DND-41 (cell line): ENCODE results near the gene WRNIP1.

ENCODE experiments used
- ATAC-seq: fragments of 200-7000 bp; cut with Tn5 transposase; 3 replicates; pipeline ENCODE4 v1.9.1; 2021; ENCODE audit warnings: low read depth; ENCODE audit not compliant: insufficient read depth
- DNase-seq: peaks from one replicate; pipeline ENCODE4 v3.0.0-alpha.2; 2020
- H2AFZ ChIP-seq: 2 replicates; pipeline ENCODE4 v1.6.0; 2012; ENCODE audit warnings: low read depth, low read length
- H3K27ac ChIP-seq: 2 replicates; pipeline ENCODE4 v1.5.1; 2012; ENCODE audit warnings: low read length, inconsistent platforms
- H3K27me3 ChIP-seq: fragments of 200-600 bp; sonication (generic); 2 replicates; pipeline ENCODE4 v1.6.0; 2012; ENCODE audit warnings: low read length, mild to moderate bottlenecking, inconsistent platforms; ENCODE audit not compliant: insufficient read depth, poor library complexity
- H3K36me3 ChIP-seq: 2 replicates; pipeline ENCODE4 v1.5.1; 2012; ENCODE audit warnings: low read length, inconsistent platforms; ENCODE audit not compliant: insufficient read depth
- H3K4me1 ChIP-seq: 2 replicates; pipeline ENCODE4 v1.5.1; 2012; ENCODE audit warnings: mild to moderate bottlenecking, low read length; ENCODE audit not compliant: insufficient read depth
- H3K4me2 ChIP-seq: 2 replicates; pipeline ENCODE4 v1.6.0; 2012; ENCODE audit warnings: mild to moderate bottlenecking, moderate library complexity, low read length, inconsistent platforms; ENCODE audit not compliant: insufficient read depth
- H3K4me3 ChIP-seq, 2 experiments: fragments of 200-600 bp in 1 of 2; shearing (Covaris generic) in 1 of 2; 2 replicates each; pipeline ENCODE4 v1.5.1; 2012 to 2016; ENCODE audit warnings: inconsistent platforms in 2 of 2, low read length in 2 of 2, mild to moderate bottlenecking in 2 of 2, low read depth in 1 of 2, moderate library complexity in 1 of 2
- H3K79me2 ChIP-seq: 2 replicates; pipeline ENCODE4 v1.6.0; 2012; ENCODE audit warnings: low read length, inconsistent platforms; ENCODE audit not compliant: insufficient read depth
- H3K9ac ChIP-seq: 2 replicates; pipeline ENCODE4 v1.6.0; 2012; ENCODE audit warnings: low read depth, mild to moderate bottlenecking, inconsistent platforms, low read length, moderate library complexity
- H3K9me3 ChIP-seq: 2 replicates; pipeline ENCODE4 v1.5.1; 2012; ENCODE audit warnings: low read length, moderate library complexity, mild to moderate bottlenecking, inconsistent platforms; ENCODE audit not compliant: insufficient read depth, severe bottlenecking
- H4K20me1 ChIP-seq: 2 replicates; pipeline ENCODE4 v1.6.0; 2012; ENCODE audit warnings: low read length; ENCODE audit not compliant: insufficient read depth
- CTCF ChIP-seq: IDR thresholded peaks from 2 replicates; pipeline ENCODE4 v1.5.1; 2012; ENCODE audit warnings: borderline replicate concordance, low read length, moderate library complexity, mild to moderate bottlenecking; ENCODE audit not compliant: poor library complexity, severe bottlenecking; ENCODE audit errors: extremely low read depth
- EZH2 ChIP-seq: IDR thresholded peaks from 3 replicates; pipeline ENCODE4 v1.6.1; 2012; ENCODE audit warnings: borderline replicate concordance, low read depth, mild to moderate bottlenecking, moderate library complexity, low read length, inconsistent platforms; ENCODE audit not compliant: severe bottlenecking

Gene WRNIP1

GRCh38 chr6:2733324-2733723, 31.9 kb upstream of the WRNIP1 start:
- Histone ChIP-seq H3K4me1 (no peaks in the 10 kb centered on the region), H3K27me3 (peaks cover 6% of the 10 kb centered on the region), H3K27ac (no peak overlapping the region), H4K20me1 (no peaks in the 10 kb centered on the region), H3K4me3 (no peak overlapping the region), H3K79me2 (no peaks in the 10 kb centered on the region), H3K36me3 (no peaks in the 10 kb centered on the region), H2AFZ (no peak overlapping the region), H3K9me3 (no peaks in the 10 kb centered on the region), H3K4me2 (no peak overlapping the region), H3K9ac (no peak overlapping the region)
- ATAC-seq (peak; percentile 62; the same call in 2 of the 3 replicates), DNase-seq (peak; percentile 20)
- no peak for TF ChIP-seq CTCF
- TF ChIP-seq EZH2, result no peak

- ATAC-seq (no peak), DNase-seq (no peak)
- no peak overlapping the region for H3K4me3 ChIP-seq
- no peaks in the 10 kb centered on the region for H3K36me3 ChIP-seq
- H3K27ac ChIP-seq, result no peak overlapping the region
- no peaks in the 10 kb centered on the region for H3K9me3 ChIP-seq
- no peaks in the 10 kb centered on the region for H3K79me2 ChIP-seq
- H3K27me3 ChIP-seq, result peaks cover 6% of the 10 kb centered on the region
- no peaks in the 10 kb centered on the region for H3K4me1 ChIP-seq
- no peak overlapping the region for H2AFZ ChIP-seq
- H3K4me2 ChIP-seq, result no peak overlapping the region
- H3K9ac ChIP-seq, result no peak overlapping the region
- no peaks in the 10 kb centered on the region for H4K20me1 ChIP-seq
- TF ChIP-seq CTCF (no peak), EZH2 (no peak)
These were observed 31.3 kb upstream of the WRNIP1 start for GRCh38 chr6:2733736-2734480.

GRCh38 chr6:2734488-2735166, 30.6 kb upstream of the WRNIP1 start:
- TF ChIP-seq EZH2 (no peak), CTCF (no peak)
- ATAC-seq, result no peak
- H3K4me1 ChIP-seq, result no peaks in the 10 kb centered on the region
- no peak overlapping the region for H3K9ac ChIP-seq
- no peak overlapping the region for H2AFZ ChIP-seq
- H3K27ac ChIP-seq, result no peak overlapping the region
- DNase-seq, result no peak
- H3K4me3 ChIP-seq, result no peak overlapping the region
- no peaks in the 10 kb centered on the region for H4K20me1 ChIP-seq
- H3K9me3 ChIP-seq, result no peaks in the 10 kb centered on the region
- H3K36me3 ChIP-seq, result no peaks in the 10 kb centered on the region
- no peaks in the 10 kb centered on the region for H3K79me2 ChIP-seq
- H3K4me2 ChIP-seq, result no peak overlapping the region
- H3K27me3 ChIP-seq, result peaks cover 6% of the 10 kb centered on the region
